ENCODE results near the gene BAZ1B.

DNA sequence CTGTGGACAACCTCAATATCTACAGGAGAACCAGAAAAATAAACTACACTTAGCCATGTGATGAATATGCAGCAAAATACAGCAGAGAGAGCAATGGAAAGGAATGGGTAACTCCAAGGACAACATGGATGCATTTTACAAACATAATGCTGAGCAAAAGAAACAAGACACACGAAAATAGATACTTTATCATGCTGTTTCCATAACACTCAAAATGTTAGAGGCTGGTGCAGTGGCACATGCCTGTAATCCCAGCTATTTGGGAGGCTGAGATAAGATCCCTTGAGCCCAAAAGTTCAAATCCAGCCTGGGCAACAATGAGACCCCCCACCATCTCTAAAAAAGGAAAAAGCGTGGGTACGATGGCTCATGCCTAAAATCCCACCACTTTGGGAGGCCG, 27.1 kb upstream of the BAZ1B start:
- TF ChIP-seq GATA2 (IDR thresholded peaks at IDR 0.05; ENCODE audit: low read depth, low read length) (no peak), GATA3 (IDR thresholded peaks at IDR 0.05; ENCODE audit: low read depth, low read length) (no peak)
